Stimulated activated CD8-positive, alpha-beta memory T cell treated with anti-CD3 and anti-CD28 coated beads, Interleukin-7, amount 100 ng/mL, for 48 hours (primary cell): ENCODE data around the gene PRDM15.

Experiments used
- DNase-seq, 2 donors: peaks; one replicate each; pipeline ENCODE4 v3.0.0-alpha.2; 2020; ENCODE audit warnings: low read depth in 1 of 2; ENCODE audit errors: extremely low read depth in 1 of 2

PRDM15 gene

GRCh38 chr21:41752231-41752681, 126.9 kb downstream of the PRDM15 start:
- DNase-seq = no peak

GRCh38 chr21:41751611-41752011, 127.5 kb downstream of the PRDM15 start:
- no peak for DNase-seq

GRCh38 chr21:41750532-41751151, 128.5 kb downstream of the PRDM15 start:
- no peak for DNase-seq

- no peak for DNase-seq
These were observed 129.1 kb downstream of the PRDM15 start for GRCh38 chr21:41750051-41750450.

GRCh38 chr21:41749286-41749685, 129.9 kb downstream of the PRDM15 start:
- DNase-seq = no peak
